Activated B cell treated with CpG ODN at 0.5 μM for 24 hours (primary cell): ENCODE measurements around the gene CTU2. TPM values are rescaled to one million over a fixed set of nuclear protein-coding genes. Genes with fewer than 3 reads are reported as not detected.

Experiments
- ATAC-seq: fragments of 200-7000 bp; cut with Tn5 transposase; one replicate; pipeline ENCODE4 v1.10.0; 2021; ENCODE audit warnings: low read depth, mild to moderate bottlenecking, moderate library complexity
- CTCF ChIA-PET: fragments of 350-600 bp; sonication (Branson Sonifier 250); formaldehyde crosslinking; loops from one replicate; lab custom pipeline; 2021; ENCODE audit warnings: antibody characterized with exemption; lab: Charles Lee
- POLR2A ChIA-PET: fragments of 350-600 bp; sonication (Branson Sonifier 250); formaldehyde crosslinking; loops from one replicate; lab custom pipeline; 2021; ENCODE audit warnings: antibody characterized with exemption; lab: Charles Lee
- DNase-seq: peaks from one replicate; pipeline ENCODE4 v3.0.0; 2022
- H3K27ac Mint-ChIP-seq: one replicate; pipeline ENCODE4 v1.8.0; 2020; ENCODE audit warnings: mixed read lengths
- H3K27me3 Mint-ChIP-seq: one replicate; pipeline ENCODE4 v1.8.0; 2021; ENCODE audit warnings: mixed read lengths
- H3K36me3 Mint-ChIP-seq: one replicate; pipeline ENCODE4 v1.8.0; 2021; ENCODE audit warnings: low read depth, mixed read lengths
- H3K4me1 Mint-ChIP-seq: one replicate; pipeline ENCODE4 v1.8.0; 2021; ENCODE audit warnings: mixed read lengths
- H3K4me3 Mint-ChIP-seq: one replicate; pipeline ENCODE4 v1.8.0; 2020; ENCODE audit warnings: mild to moderate bottlenecking, mixed read lengths
- H3K9me3 Mint-ChIP-seq: one replicate; pipeline ENCODE4 v1.8.0; 2020; ENCODE audit warnings: mixed read lengths
- intact Hi-C: fragments of 100-400 bp; cut with micrococcal nuclease; formaldehyde crosslinking; loops from one replicate; pipeline ENCODE4 v1.15.1; 2024
- total RNA-seq: library from RNA; stranded (reverse); gene quantifications from 2 replicates; pipeline ENCODE4 v1.2.3, GENCODE V29; 2022
- TF ChIP-seq, protein P1 (sequence below): fragments of 200-600 bp; IDR thresholded peaks from one replicate; pipeline ENCODE4 v1.8.0; 2022; ENCODE audit warnings: antibody characterized with exemption, mild to moderate bottlenecking

The CTU2 gene
- total RNA-seq, 1 donor from 2014 or later: 36.7 TPM

DNA sequence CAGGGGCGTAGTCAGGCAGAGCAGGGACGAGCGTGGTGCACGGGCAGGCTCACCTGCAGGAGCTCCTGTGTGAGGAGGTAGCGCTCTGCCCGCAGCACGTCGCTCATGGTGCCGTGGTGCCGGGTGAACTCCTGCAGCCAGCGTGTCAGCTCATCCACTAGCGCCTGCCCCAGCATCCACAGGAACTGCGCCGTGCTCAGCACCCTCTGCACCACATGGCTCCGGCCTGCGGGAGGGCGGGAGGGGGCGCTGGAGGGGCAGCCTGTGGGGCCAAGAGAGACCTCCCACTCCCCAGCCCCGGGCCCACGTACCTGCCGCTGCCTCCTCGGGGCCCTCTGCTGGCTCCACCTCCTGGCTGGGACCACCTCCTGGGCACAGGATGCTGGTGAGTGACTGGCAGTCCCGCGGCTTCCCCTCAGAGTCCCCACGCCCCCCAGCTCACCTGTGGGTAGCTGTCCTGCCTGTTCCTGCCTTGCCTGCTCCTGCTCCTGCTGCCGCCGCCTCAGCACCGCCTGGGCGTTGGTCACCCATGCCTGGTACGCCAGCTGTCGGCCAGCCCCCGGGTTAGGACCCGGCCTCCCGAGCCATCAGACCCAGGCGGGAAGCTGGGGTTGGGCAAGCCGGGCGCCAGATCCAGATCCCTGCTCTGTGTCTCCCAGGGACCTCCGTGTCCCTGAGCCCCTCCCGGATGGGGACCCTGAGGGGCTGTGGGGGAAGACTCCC is 16.6 kb downstream of the CTU2 start:
- intact Hi-C loops: no loop called here

GRCh38 chr16:88723507-88723887 is 17.2 kb downstream of the CTU2 start:
- POLR2A ChIA-PET: no interaction called here
- Mint-ChIP-seq H3K4me3 (no peak overlapping the region), H3K9me3 (no peaks in the 10 kb centered on the region), H3K27ac (no peak overlapping the region), H3K36me3 (peaks cover 68% of the 10 kb centered on the region), H3K27me3 (no peaks in the 10 kb centered on the region), H3K4me1 (no peaks in the 10 kb centered on the region)
- intact Hi-C loops: no loop called here
- CTCF ChIA-PET: no interaction called here
- DNase-seq: no peak
- ATAC-seq: no peak
- TF ChIP-seq, protein P1, sequence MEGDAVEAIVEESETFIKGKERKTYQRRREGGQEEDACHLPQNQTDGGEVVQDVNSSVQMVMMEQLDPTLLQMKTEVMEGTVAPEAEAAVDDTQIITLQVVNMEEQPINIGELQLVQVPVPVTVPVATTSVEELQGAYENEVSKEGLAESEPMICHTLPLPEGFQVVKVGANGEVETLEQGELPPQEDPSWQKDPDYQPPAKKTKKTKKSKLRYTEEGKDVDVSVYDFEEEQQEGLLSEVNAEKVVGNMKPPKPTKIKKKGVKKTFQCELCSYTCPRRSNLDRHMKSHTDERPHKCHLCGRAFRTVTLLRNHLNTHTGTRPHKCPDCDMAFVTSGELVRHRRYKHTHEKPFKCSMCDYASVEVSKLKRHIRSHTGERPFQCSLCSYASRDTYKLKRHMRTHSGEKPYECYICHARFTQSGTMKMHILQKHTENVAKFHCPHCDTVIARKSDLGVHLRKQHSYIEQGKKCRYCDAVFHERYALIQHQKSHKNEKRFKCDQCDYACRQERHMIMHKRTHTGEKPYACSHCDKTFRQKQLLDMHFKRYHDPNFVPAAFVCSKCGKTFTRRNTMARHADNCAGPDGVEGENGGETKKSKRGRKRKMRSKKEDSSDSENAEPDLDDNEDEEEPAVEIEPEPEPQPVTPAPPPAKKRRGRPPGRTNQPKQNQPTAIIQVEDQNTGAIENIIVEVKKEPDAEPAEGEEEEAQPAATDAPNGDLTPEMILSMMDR: no peak

More for the DNA sequence above, 16.6 kb downstream of the CTU2 start:
- DNase-seq: no peak
- no peak overlapping the region for H3K4me3 Mint-ChIP-seq
- H3K36me3 Mint-ChIP-seq: peaks cover 72% of the 10 kb centered on the region
- ChIA-PET CTCF (no interaction called here), POLR2A (interaction anchor here (0.7 kb wide), 1 partner anchor 8 kb away, joined by 3 read pairs; no protein-coding TSS in a partner anchor)
- ATAC-seq: no peak
- H3K27me3 Mint-ChIP-seq: no peaks in the 10 kb centered on the region
- H3K9me3 Mint-ChIP-seq: no peaks in the 10 kb centered on the region
- no peaks in the 10 kb centered on the region for H3K4me1 Mint-ChIP-seq
- TF ChIP-seq, protein P1: no peak
- H3K27ac Mint-ChIP-seq: no peak overlapping the region

DNA sequence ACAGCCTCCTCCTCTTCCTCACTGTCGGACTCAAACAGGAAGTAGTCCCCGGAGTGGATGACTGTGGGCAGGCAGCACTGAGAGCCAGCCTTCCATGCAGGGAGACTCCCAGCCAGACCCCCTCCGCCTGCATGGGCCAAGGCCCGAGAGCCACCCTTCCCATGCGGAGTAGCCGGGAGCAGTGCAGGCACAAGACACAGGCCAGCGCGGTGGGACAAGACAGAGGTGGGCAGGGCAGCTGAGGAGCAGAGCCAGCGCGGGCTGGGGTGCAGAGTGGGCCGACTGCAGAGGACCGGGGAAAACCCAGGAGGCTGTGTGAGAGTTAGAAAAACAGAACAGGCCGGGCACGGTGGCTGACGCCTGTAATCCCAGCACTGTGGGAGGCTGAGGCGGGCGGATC is 17.6 kb downstream of the CTU2 start:
- H3K9me3 Mint-ChIP-seq: no peaks in the 10 kb centered on the region
- TF ChIP-seq, protein P1: no peak
- DNase-seq (no peak), ATAC-seq (no peak)
- H3K27ac Mint-ChIP-seq: no peak overlapping the region
- no peaks in the 10 kb centered on the region for H3K4me1 Mint-ChIP-seq
- peaks cover 65% of the 10 kb centered on the region for H3K36me3 Mint-ChIP-seq
- ChIA-PET CTCF (no interaction called here), POLR2A (interaction anchor here (0.5 kb wide), 1 partner anchor 94 kb away, joined by 5 read pairs; no protein-coding TSS in a partner anchor)
- no peak overlapping the region for H3K4me3 Mint-ChIP-seq
- H3K27me3 Mint-ChIP-seq: no peaks in the 10 kb centered on the region
- intact Hi-C loops: no loop called here

- ATAC-seq: no peak
- Mint-ChIP-seq H3K27ac (no peak overlapping the region), H3K4me1 (no peaks in the 10 kb centered on the region)
These were observed 18.7 kb downstream of the CTU2 start for GRCh38 chr16:88724855-88725555.

More at GRCh38 chr16:88724855-88725555, 18.7 kb downstream of the CTU2 start:
- Mint-ChIP-seq H3K36me3 (peaks cover 59% of the 10 kb centered on the region), H3K4me3 (no peak overlapping the region), H3K27me3 (no peaks in the 10 kb centered on the region), H3K9me3 (no peaks in the 10 kb centered on the region)
- ChIA-PET POLR2A (no interaction called here), CTCF (no interaction called here)
- TF ChIP-seq, protein P1: no peak
- intact Hi-C loops: no loop called here
- no peak for DNase-seq
